ENCODE measurements around the gene FOXN4.

The FOXN4 gene

GRCh38 chr12:109301643-109302168 is 7.4 kb downstream of the FOXN4 start:
- H3K27ac ChIP-seq (ENCODE audit: low read depth, low read length), result no peak overlapping the region
- no peak overlapping the region for H3K4me3 ChIP-seq (ENCODE audit: insufficient read depth, low read length, poor library complexity, severe bottlenecking)
- no peak overlapping the region for H2AFZ ChIP-seq (ENCODE audit: low read depth, low read length, severe bottlenecking)
- no peaks in the 10 kb centered on the region for H3F3A ChIP-seq (ENCODE audit: insufficient read depth)
- H3K79me2 ChIP-seq (ENCODE audit: insufficient read depth, low read length), result no peaks in the 10 kb centered on the region
- TF ChIP-seq EZH2phosphoT487 (conservative IDR thresholded peaks at IDR 0.05; ENCODE audit: low read length), result no peak
- no peak for TF ChIP-seq CTCF (IDR thresholded peaks at IDR 0.05; ENCODE audit: insufficient read depth, low read length, poor library complexity, severe bottlenecking)
- H3K36me3 ChIP-seq (ENCODE audit: low read length), result no peaks in the 10 kb centered on the region
- H3K9me3 ChIP-seq (ENCODE audit: insufficient read depth, low read length), result no peaks in the 10 kb centered on the region
- H3K9ac ChIP-seq (ENCODE audit: low read length), result no peak overlapping the region
- no peaks in the 10 kb centered on the region for H3K27me3 ChIP-seq (ENCODE audit: low read length)
- H3K9me2 ChIP-seq (replicated peaks; ENCODE audit: insufficient read depth, low read length), result no peaks in the 10 kb centered on the region
- H4K20me1 ChIP-seq (ENCODE audit: low read depth, low read length), result no peaks in the 10 kb centered on the region
- no peak overlapping the region for H3K4me2 ChIP-seq (ENCODE audit: low read depth, low read length, poor library complexity, severe bottlenecking)

GRCh38 chr12:109299849-109300248 is 9.2 kb downstream of the FOXN4 start:
- H3K9ac ChIP-seq (ENCODE audit: low read length), result no peak overlapping the region
- no peaks in the 10 kb centered on the region for H3K9me2 ChIP-seq (replicated peaks; ENCODE audit: insufficient read depth, low read length)
- H3K36me3 ChIP-seq (ENCODE audit: low read length), result no peaks in the 10 kb centered on the region
- H4K20me1 ChIP-seq (ENCODE audit: low read depth, low read length), result no peaks in the 10 kb centered on the region
- no peaks in the 10 kb centered on the region for H3K27me3 ChIP-seq (ENCODE audit: low read length)
- no peaks in the 10 kb centered on the region for H3K9me3 ChIP-seq (ENCODE audit: insufficient read depth, low read length)
- H3F3A ChIP-seq (ENCODE audit: insufficient read depth), result no peaks in the 10 kb centered on the region
- no peak overlapping the region for H2AFZ ChIP-seq (ENCODE audit: low read depth, low read length, severe bottlenecking)
- no peak overlapping the region for H3K4me3 ChIP-seq (ENCODE audit: insufficient read depth, low read length, poor library complexity, severe bottlenecking)
- H3K79me2 ChIP-seq (ENCODE audit: insufficient read depth, low read length), result no peaks in the 10 kb centered on the region
- no peak overlapping the region for H3K4me2 ChIP-seq (ENCODE audit: low read depth, low read length, poor library complexity, severe bottlenecking)
- no peak overlapping the region for H3K27ac ChIP-seq (ENCODE audit: low read depth, low read length)
- TF ChIP-seq EZH2phosphoT487 (conservative IDR thresholded peaks at IDR 0.05; ENCODE audit: low read length) (no peak), CTCF (IDR thresholded peaks at IDR 0.05; ENCODE audit: insufficient read depth, low read length, poor library complexity, severe bottlenecking) (no peak)

GRCh38 chr12:109296431-109296830 is 12.7 kb downstream of the FOXN4 start:
- Histone ChIP-seq H3K36me3 (ENCODE audit: low read length) (no peaks in the 10 kb centered on the region), H3K9me3 (ENCODE audit: insufficient read depth, low read length) (no peaks in the 10 kb centered on the region), H3K9me2 (replicated peaks; ENCODE audit: insufficient read depth, low read length) (no peaks in the 10 kb centered on the region), H3K9ac (ENCODE audit: low read length) (no peak overlapping the region), H3K27me3 (ENCODE audit: low read length) (no peaks in the 10 kb centered on the region), H3K27ac (ENCODE audit: low read depth, low read length) (no peak overlapping the region), H2AFZ (ENCODE audit: low read depth, low read length, severe bottlenecking) (no peak overlapping the region), H3K4me2 (ENCODE audit: low read depth, low read length, poor library complexity, severe bottlenecking) (no peak overlapping the region), H3K4me3 (ENCODE audit: insufficient read depth, low read length, poor library complexity, severe bottlenecking) (no peak overlapping the region), H3K79me2 (ENCODE audit: insufficient read depth, low read length) (no peaks in the 10 kb centered on the region), H3F3A (ENCODE audit: insufficient read depth) (no peaks in the 10 kb centered on the region), H4K20me1 (ENCODE audit: low read depth, low read length) (no peaks in the 10 kb centered on the region)
- TF ChIP-seq EZH2phosphoT487 (conservative IDR thresholded peaks at IDR 0.05; ENCODE audit: low read length) (no peak), CTCF (IDR thresholded peaks at IDR 0.05; ENCODE audit: insufficient read depth, low read length, poor library complexity, severe bottlenecking) (no peak)
